GM18511 (cell line): ENCODE results near the gene TRIM38.
"Not testable (repeated sequence)": the region's sequence is repeated elsewhere in the genome, so short reads cannot be mapped to it uniquely, and the experiment has no call there.

Experiments used
- ATAC-seq: cut with Tn5 transposase; IDR thresholded peaks from one replicate; pipeline ENCODE4 v1.9.1; 2021; ENCODE audit warnings: mild to moderate bottlenecking, moderate library complexity; ENCODE audit not compliant: unreplicated experiment

The TRIM38 gene, protein sequence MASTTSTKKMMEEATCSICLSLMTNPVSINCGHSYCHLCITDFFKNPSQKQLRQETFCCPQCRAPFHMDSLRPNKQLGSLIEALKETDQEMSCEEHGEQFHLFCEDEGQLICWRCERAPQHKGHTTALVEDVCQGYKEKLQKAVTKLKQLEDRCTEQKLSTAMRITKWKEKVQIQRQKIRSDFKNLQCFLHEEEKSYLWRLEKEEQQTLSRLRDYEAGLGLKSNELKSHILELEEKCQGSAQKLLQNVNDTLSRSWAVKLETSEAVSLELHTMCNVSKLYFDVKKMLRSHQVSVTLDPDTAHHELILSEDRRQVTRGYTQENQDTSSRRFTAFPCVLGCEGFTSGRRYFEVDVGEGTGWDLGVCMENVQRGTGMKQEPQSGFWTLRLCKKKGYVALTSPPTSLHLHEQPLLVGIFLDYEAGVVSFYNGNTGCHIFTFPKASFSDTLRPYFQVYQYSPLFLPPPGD

DNA sequence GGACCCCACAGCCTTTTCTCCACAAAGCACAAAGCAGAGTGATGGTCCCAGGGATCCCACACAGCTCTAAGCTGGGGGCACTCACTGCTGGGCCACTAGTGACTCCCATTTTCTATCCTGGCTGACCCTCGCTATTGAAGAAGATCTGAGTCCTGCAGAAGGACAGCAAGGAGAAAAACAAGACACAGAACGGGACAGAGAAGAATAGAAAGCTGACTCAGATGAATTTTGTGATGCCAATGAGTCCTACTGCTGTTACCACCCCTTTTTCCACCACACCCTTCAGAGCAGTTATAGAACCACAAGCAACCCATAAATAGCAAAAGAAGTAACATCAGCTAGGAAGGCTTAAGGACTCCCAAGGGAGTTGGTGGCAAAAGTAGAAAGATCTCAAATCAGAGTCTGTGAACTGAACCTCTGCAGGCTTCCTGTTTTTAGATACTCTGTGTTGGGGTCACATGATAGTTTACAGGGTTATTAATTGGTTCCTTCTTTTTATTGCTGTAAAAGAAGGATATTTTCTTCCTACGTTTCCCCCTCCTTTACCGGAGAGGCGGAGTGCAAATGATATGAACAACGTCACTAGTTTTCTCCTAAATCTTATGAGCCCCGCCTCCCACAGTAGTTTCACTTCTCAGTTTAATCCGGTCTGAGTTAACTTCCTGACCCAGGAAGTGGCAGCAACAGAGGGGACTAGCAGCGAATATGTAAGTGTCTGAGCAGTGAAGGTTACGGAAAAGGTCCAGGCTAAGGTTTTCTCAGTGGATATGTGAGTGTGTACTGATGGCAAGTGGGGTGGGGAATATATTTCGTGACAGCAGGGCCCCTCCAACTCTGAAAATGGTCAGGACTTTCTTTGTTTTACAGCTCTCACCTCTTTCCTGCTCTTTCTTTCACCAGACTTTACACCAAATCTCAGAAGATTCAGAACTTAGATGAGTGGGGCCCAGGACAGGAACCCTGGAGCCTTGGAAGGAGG is at the start of gene TRIM38:
Gene TRIM38, plus strand, starts transcription at position 654 of the 979 bp plus-strand sequence. CDS start 3,721 bp downstream, outside the sequence.
- peak; percentile 85 for ATAC-seq

DNA sequence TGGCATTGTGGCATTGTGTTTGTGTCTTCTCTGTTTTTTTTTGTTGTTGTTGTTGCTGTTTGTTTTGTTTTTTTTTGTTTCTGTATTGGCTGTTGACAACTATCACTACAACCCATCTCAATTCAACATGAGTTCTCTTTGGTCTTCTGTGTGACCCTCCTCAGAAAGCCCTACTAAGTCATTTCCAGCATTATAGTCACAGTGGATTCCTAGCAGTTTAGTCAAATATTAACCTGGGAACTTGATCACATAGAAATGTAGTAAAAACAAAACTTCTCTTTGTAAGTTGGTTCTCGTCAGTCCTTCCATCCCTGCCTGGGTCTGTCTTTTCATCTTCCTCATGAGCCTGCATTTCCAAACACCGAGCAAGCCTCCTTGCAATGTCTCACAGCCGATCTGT is 48.9 kb upstream of the TRIM38 start:
- ATAC-seq, result no peak

DNA sequence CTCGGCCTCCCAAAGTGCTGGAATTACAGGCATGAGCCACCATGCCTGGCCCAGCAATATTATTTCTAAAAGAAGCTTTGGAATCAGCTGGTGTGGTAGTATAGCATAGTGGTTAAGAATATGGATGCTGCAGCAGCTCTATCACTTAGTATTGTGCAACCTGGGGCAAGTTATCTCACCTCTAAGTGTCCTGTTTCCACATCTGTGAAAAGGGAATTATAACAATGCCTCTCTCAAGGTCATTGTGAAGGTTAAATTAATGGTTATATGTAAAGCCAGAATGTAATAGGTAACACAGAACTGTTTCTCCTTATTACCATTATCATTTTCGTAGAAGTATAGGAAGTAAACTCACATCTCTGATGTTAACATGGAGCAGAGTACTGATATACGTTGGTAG is 46.3 kb upstream of the TRIM38 start:
- ATAC-seq, result no peak

DNA sequence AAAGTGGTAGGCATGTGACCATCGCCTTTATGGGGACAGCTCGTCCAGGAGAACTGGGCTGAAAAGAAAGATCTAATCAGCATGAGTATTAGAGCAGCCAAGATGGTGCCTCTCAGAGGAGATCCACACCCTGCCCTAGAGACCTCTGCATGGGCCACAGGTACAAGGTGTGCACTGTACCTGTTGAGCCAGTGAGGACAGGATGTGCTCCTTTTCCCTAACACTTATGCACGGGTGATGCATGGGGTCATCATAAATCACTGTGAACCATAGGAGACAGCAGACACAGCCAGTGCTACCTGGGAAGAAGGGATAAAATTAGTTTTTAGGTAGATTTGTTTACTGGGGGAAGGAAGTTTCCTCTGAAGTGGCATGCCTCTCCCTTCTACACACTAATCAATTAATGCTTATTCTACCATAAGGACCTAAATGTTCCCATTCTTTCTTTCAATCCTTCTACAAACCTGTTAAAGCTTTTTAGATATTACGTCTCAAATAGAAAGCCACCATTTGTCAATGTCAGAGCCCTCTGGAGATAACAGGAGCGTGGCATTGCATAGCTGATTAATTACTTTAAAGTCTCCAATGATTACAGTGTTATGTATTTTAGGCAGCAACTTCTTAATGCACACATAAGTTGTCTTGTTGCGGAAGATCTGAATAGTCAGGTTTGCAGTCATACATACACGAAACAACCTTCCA is 45.7 kb upstream of the TRIM38 start:
- no peak for ATAC-seq

DNA sequence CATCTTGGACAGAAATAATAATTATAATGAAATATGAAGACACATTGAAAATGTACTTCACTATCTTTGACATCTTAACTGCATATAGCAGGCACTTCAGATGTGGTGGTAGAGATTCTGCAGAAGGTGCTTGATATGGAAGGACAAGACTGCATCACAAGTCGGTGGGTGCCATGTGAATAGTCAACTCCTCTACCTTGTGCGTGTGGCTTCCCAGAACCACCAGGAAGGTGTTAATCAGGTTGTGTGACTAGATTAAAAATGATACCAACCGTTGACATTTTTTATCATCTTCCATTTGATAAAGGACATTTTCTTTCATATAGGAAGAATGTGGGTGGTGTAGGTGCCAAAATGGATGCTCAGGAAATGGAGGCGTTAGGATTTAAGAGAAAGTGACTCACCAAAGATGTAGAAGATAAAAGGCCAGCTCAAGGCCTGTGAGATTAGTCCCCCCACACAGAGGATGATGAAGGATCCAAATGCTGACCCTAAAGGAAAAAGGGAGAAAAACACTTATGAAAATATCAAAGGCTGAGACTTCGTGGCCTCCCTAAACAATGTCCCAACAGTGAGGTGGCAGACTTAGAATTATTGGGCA is 44.4 kb upstream of the TRIM38 start:
- no peak for ATAC-seq

DNA sequence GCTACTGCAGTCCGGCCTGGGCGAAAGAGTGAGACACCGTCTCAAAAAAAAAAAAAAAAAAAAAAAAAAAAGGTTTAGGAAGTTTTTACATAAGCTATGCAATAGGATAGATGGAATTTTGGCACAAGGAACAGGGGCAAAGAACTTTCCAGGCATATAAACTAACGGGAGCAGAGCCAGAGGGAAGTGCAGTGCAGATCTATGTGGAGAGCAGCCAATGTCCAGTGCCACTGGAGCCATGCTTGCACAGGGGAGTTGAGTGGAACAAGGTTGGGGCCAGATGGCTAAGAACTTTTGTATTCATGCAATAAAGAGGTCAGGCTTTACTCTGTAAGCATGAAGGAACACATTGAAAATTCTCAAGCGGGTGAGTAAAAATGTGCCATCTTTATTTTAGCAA is 42.9 kb upstream of the TRIM38 start:
- no peak for ATAC-seq

DNA sequence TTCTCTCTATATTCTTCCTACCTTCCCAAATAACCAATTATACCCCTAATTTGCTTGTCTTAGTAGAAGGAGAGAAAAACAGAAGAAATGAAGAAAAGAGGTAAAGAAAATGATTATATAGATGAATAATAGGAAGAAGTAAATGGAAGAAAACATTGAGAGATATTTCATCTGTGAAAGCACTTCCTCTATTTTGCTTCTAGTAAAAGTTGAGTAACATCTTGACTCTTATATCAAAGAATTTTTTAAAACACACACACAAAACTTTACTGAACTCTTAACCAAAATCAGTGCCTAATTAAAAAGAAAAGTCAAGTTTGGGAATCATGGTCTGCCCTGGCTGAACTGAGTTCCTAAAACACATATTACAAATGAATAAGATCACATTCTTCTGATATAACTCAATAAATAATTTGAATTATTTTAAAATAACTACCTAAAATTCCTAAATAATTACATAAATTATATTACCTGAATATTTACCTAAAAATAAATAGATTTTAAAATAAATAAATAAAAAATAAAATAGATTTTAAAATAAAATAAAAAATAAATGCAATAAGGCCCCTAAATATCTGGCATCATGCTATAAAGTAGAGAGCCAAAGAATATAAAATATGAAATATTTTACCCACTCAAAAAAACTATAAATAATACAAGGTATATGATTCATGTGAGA is 40.9 kb upstream of the TRIM38 start:
- no peak for ATAC-seq

DNA sequence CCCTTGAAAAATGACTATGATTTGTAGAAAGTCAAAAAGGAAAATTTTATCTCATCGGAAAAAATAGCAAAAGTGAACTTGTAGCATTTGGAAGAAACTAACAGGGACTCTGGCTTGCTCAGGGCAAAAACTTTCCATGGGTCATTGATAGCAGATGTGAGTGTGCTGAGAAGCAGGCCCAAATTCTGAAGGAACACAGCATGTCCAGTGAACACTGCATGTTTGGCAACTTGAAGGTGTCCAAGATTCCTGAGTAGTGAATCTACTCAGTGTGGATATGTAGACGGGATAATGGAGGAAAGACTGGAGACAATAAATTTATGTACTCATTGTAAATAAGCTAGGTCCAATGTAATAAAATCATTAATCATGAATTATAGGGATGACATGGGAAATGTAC is 40.3 kb upstream of the TRIM38 start:
- no peak for ATAC-seq

DNA sequence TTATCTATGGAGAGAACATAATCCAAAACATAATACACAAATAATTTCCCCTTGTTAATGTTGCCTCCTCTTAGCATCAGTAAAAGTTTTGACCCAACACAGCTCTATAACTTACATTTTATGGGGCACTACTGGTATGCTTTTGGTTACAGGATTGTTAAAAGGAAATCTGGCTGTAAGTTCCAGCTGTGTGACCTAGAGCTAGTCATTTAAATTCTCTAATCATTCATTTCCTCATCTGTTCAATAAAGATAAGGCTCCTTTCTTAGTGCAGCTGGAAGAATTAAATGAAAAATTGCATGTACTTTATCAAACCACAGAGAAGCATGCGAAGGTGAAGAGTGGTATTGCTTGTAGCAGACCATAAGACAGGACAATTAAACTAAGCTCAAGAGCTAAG is 36.7 kb upstream of the TRIM38 start:
- ATAC-seq, result no peak

DNA sequence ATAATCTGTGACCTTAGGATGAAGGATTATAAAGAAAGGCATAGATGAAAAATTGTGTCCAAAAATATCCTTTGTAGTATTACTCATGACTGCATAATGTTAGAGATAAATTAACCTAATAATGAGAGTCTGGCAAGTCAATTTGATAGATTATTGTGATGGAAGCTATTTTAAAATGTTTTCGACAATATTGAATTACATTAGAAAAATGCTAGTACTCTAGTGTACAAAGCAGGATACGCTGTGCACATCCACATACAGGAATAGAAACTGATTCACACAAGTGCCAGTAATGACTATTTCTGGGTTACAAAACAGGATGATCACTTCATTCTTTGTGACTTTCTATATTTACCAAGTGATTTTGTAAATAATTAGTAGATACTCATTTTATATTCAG is 35.4 kb upstream of the TRIM38 start:
- ATAC-seq, result no peak

DNA sequence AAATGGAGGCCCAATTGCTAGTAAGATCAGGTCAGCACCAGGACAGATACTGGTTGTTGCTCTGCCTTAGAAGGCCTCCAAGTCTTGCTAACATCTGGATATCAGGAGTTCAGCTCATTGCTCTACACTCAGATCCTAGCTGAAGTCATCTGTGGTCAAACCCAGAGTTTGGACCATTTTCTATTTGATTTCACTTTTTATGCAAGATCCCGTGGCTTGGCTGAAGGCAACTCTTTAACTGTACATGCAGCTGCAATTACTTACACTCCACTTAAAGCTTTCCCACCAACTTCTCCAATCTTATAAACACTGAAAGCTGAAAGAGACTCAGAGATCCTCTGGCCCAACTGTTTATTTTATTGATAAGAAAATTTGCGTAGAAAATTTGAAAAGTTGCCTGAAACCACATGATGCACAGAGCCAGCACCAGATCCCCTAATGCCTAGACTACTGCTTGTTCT is 34.8 kb upstream of the TRIM38 start:
- ATAC-seq, result no peak

DNA sequence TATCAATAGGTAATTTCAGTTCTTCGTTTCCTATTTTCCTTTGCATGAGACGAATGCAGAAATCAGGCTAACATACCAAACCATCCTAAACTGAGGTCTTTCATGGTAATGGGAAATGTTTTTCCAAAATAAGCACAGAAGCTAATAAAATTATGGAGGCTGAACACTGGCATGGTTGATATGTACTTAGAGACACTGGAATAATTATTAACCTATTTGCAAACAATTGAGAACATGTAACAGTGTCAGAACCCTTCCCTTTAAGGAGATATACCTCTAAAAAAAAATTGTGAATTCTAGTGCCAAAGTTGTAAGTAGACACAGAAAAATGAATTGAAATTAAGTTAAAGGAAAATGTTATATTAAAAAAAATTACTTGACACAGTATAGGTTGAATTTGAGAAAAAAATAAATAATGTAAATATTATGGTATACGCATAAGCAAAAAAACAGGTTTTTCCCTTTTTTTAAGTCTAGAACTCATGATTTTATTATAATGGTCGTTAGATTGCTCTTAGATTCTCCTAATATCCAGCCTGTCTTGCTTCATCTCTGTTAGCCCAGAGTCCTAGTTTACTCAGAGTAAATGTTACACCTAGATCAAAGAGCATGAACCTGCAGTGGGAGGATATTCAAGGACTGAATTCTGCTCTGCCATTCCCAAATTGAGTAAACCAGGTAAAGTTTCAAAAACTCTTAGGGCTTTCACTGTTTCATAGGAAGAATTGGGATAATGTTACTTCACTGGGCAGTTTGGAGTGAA is 33.9 kb upstream of the TRIM38 start:
- ATAC-seq, result no peak

DNA sequence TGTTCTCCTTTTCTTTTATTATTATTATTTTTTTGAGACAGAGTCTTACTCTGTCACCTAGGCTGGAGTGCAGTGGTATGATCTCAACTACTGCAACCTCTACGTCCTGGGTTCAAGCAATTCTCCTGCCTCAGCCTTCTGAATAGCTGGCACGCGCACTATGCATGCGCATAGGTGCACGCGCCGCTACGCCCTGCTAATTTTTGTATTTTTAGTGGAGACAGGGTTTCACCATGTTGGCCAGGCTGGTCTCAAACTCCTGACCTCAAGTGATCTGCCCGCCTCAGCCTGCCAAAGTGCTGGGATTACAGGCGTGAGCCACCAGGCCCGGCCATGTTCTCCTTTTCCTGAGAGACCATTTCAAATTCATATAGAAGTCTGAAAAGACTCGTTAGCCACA is 32.8 kb upstream of the TRIM38 start:
- ATAC-seq, result not testable (repeated sequence)

DNA sequence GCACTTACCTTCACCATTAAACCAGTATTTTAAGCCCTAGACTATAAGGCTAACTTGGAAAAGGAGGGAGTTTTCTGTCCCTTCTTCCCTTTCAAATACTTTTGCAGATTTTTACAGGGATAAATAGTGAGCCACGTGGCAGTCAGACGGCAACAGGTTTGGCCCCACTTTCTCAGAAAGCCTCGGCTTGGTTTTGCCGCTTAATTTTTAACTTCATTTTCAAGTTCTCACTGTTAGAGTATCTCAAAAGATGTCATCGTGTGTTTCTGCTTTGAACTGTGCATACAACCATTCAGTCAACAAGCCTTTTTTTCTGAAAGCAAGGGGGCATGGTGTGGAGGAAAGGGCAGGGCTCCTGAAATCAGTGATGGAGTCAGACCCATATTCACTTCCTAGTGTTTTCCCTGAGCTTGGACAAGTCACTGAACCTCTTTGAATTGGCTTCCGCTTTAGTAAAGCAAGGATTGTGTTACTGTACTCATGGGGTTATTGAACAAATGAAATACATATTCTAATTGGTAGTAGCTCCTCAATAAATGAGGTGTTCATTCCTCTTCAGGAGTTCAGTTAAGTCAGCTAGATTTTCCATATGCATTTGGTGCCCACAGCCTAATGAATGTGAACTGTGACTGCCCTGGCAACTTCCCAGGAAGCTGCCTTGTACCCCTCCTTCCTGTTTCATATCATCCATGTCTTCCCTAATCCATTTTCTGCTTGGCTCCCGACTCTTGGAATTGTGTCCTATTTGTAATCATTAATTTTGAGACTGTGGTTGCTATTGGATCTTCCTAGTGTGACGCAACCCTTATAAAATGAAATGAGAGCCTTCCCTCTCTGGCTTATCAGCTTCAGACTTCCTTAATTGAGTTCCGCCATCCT is 31.8 kb upstream of the TRIM38 start, which contains the start of gene SLC17A2:
Gene SLC17A2, minus strand, starts transcription at position 160 of the 879 bp plus-strand sequence. CDS start 4,895 bp downstream, outside the sequence.
- ATAC-seq, result no peak

DNA sequence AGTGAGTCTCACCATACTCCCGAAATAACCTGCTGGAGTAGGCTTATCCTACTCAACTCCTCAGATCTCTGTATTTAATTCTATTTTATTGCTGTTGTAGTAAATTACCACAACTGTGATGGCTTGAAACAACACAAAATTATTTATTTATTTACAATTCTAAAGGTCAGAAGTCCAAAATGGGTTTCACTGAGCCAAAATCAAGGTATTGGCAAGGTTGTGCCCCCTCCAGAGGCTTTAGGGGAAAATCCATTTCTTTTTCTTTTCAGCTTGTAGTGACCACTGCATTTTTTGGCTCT is 31.2 kb upstream of the TRIM38 start:
- no peak for ATAC-seq

DNA sequence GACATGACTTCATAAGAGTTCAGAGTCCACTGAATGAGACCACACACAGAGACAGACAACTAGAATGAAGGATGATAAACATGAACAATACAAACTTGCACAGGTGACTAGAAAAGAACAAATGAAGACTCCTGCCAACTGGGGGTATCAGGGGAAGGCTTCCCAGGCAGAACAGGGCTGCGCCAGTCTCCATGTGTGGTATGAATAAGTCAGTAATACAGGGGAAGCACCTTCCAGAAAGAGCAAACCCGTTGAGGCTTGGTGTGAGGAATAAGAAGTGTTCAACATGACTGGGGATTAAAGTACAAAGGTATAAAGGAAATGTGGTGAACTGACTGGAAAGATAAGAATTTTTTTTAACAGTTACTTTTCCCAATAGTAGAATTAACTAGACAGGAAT is 28.4 kb upstream of the TRIM38 start:
- no peak for ATAC-seq

DNA sequence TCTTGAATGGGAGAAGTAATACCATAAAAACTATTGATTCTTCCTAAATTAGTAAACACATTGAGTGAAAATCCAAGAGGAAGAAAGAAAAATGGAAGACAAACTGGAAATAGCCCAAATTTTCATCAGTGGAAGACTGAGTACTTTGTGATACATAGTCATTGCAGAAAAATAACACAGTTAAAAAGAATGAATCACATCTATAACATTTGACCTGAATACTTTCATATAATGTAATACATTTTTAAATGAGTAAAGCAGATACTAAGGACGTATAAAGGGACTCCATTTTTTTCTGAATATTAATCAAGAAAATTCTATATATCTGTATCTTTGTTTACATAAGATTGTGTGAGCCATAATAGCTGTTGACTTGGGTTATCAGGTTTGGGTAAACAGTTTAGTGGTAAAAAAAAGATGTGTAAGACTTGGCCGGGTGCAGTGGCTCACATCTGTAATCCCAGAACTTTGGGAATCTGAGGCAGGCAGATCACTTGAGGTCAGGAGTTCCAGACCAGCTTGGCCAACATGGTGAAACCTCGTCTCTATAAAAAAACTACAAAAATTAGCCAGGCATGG is 27.8 kb upstream of the TRIM38 start:
- ATAC-seq, result no peak

DNA sequence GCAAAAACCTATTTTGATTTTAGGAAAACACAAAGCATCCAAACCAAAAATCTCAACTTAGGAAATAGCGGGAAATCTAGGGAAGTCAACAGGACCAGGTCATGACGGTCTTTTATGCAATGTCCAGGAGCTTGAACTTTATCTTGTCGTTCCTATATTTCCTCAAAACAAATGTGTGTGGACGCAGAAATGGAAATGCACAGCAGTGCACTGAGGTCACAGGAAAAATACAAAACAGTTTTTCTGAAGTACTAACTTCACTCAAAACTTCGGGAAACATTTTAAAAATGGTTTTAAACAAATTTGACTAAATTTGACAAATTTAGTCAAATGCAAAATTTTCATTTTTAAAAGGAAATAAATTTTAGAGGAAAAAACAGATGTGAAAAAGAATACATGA is 26.6 kb upstream of the TRIM38 start:
- ATAC-seq, result no peak
